Activated CD8-positive, alpha-beta memory T cell treated with anti-CD3 and anti-CD28 coated beads for 1 hour (primary cell): ENCODE data around the gene SLC6A16.
"Not testable (repeated sequence)": the region's sequence is repeated elsewhere in the genome, so short reads cannot be mapped to it uniquely, and the experiment has no call there.

Experiments used
- DNase-seq, 2 donors: peaks; one replicate each; pipeline ENCODE4 v3.0.0-alpha.2; 2020; ENCODE audit warnings: low read depth in 1 of 2; ENCODE audit errors: extremely low read depth in 1 of 2

Gene SLC6A16

DNA sequence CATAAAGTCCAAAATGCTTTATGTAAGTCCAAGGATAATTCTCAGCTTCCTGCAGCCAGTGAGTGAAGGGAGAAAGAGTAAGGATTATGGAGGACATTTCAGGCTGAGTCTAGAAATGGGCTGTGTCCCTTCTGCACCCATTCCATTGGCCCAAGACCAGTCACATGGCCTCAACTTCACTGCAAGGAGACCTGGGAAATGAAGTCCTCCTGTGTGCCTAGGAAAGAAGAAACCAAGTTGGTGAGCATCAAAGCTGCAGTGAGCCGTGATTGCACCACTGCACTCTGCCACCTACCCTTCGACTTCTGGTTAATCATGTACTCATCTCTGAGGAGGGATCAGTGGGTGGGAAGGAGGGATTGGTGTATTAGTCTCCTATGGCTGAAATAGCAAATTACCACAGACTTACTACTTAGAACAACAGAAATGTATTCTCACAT is 6.6 kb upstream of the SLC6A16 start:
- peak in 1 of 2 donors; percentile 25 for DNase-seq

DNA sequence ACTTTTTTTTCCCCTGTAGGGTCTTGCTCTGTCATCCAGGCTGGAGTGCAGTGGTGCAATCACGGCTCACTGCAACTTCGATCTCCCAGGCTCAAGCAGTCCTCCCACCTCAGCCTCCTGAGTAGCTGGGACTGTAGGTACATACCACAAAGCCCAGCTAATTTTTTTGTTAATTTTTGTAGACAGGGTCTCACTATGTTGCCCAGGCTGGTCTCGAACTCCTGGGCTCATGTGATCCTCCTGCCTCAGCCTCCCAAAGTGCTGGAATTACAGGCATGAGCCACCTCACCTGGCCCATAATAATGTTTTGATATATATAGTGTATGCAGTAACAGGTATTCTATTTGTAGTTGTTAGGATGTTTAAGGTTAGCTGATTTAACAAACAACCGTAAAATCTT is 6.2 kb upstream of the SLC6A16 start:
- not testable (repeated sequence) for DNase-seq

DNA sequence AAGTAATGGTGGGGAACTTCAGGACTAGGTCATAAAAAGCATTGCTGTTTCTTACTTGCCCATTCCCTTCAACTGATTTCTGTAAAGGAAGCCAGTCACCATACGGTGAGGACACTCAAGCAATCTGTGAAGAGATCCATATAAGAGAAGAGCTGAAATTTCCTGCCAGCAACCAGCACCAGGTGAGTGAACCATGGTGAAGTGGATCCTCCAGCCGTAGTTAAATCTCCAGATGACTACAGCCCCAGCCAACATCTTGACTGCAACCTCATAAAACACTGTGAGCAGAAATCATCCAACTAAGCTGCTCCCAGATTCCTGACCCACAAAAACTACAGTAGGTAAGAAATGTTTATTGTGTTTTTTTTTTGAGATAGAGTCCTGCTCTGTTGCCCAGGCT is 3.8 kb upstream of the SLC6A16 start:
- no peak for DNase-seq

DNA sequence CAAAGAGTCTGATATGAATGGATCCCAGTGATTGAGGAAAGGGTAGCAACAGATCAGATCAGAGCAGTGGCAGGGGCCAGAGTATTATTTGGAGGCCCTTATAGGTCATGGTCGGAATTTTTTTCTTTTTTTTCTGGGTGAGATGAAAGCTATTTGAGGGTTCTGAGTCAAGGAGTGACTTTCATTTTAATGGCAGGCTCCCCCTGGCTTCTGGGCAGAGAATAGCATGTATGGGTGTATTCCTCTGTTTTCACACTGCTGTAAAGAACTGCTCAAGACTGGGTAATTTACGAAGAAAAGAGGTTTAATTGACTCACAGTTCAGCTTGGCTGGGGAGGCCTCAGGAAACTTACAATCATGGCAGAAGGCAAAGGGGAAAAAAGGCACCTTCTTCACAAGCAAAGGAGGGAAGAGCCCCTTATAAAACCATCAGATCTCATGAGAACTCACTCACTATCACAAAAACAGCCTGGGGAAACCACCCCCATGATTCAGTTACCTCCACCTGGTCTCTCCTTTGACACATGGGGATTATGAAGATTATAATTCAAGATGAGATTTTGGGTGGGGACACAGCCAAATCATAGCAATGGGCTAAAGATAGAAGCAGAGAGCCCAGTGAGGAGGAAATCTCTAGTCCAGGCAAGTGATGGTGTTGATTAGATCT is 3.0 kb upstream of the SLC6A16 start:
- peak in 1 of 2 donors; percentile 32 for DNase-seq

DNA sequence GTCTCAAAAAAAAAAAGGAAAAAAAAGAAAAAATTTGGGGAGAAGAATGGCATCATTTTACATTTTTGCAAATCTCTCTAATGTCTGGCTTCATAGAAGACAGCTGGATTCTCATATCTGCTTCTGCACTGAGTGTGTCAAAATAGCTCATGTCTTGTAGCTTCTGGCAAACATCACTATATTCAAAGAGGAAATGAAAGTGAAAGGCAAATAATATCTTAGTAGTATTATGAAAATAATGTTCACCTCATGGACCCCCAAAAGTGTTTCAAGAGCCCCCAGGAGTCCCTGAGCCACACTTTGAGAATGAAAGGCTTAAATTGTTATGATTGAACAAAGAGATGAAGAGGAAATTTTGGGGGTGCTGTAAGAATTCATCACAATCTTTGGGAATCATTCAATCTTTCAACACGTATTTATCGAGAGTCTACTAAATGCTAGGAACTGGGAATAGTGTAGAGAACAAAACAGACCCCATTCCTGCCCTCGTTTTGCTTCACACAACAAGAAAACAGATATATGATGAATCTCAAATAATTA is 1.2 kb upstream of the SLC6A16 start:
- no peak for DNase-seq

DNA sequence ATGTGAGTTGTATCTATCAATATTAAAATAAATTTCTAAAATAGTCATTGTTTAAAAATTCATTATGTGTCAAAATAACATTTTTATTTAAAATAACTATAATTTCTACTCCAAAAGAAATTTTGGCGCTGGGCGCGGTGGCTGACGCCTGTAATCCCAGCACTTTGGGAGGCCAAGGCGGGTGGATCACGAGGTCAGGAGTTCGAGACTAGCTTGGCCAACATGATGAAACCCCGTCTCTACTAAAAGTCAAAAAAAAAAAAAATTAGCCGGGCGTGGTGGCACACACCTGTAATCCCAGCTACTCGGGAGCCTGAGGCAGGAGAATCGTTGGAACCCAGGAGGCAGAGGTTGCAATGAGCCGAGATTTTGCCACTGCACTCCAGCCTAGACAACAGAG is 765 bp upstream of the SLC6A16 start:
- not testable (repeated sequence) for DNase-seq

DNA sequence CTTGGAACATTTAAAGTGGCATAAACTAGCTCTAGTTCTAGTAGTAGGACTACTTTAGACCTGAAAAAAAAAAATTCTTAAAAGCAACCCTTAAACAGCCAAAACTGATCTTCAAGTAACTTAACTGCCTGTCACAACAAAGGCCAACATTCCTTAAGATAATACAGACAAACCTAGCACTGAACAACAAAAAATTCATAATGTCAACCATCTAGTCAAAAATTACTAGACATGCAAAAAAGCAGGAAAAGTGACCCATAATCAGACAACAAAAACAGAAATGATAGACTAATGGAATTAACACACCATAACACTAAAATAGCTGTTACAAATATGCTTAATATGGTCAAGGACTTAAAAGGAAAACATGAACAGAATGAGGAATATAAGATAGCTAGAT is 6.7 kb downstream of the SLC6A16 start:
- no peak for DNase-seq

DNA sequence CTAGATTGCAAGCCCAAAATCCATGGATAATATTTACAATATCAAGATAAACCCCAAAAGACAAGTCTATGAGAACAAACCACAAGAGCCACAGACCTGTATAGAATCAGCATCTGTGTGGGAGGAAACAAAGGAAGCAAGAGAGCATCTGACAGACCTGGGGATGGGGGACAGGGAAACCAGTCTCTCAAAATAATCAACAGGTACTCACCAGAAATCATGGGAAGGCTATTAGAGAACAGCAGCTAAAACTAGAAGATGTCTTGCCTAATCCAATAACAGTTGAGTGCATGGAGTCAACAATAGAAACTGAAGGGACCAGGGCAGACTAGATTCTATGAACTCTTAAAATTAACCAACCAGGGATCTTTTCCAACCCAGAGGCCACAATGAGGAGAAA is 8.7 kb downstream of the SLC6A16 start:
- no peak for DNase-seq

DNA sequence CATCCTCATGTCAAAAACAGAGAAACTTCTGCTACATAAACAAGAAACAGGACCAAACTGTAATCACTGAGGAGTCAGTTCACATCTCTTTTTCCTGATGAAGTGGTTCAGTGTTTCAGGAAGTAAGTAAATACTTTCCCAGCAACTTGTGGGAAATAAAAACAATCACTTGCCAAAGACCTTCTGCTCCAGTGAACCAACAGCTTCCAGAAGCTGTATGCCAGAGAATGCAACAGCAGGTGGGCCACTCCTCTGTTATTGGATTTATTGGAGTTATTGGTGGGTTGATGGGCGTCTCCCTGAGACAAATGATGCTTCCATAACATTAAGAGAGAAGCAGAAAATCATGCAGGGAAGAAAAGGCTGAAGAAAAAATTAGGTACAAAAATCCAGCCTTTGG is 9.9 kb downstream of the SLC6A16 start:
- no peak for DNase-seq

DNA sequence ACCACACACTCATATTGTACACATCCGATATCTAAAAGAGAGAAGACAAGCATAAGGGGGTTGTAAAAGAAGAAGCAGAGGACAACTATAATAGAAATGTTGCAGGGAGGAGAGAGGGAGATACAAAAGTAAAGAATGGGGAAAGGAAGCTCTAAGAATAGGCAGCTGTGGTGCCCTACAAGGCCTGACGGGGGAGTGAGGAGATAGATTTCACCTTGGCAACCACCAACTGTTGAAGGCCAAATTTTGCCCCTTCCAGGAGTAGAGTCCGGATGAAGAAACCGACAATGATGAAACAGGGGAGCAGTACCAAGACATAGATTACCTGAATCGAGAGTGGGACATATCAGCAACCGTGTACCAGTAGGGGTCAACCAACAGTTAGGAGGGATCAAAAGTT is 15.9 kb downstream of the SLC6A16 start:
- no peak for DNase-seq

DNA sequence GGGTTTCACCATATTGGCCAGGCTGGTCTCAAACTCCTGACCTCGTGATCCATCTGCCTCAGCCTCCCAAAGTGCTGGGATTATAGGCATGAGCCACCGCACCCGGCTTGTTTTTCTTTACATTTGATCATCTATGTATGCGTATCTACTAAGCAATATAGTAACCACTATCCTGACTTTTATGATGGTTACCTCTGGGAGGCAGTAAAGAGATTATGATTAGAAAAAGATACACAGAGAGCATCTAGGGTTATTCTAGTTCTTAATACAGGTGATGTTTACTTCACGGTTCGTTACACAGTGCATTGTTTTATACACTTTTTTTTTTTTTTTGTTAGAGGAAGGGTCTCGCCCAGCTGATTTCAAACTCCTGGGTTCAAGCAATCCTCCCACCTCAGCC is 18.3 kb downstream of the SLC6A16 start:
- not testable (repeated sequence) for DNase-seq

DNA sequence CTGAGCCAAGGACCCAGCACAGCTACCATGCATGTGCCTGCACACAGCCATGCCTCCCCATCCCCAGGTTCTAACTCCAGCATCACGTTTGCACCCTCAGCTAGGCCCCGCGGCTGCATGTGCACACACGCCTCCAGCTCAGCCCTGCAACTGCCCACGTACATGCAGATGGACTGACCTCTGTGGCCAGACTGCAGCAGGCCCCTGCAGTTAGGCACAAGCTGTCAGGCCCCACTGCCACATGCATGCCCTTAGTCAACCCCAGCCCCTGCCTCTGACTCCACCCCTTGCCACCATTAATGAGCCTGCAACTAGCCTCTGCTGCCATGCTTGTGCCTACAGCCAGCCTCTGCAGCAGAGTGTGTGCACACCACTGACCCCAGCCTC is 23.1 kb downstream of the SLC6A16 start:
- DNase-seq: no peak

DNA sequence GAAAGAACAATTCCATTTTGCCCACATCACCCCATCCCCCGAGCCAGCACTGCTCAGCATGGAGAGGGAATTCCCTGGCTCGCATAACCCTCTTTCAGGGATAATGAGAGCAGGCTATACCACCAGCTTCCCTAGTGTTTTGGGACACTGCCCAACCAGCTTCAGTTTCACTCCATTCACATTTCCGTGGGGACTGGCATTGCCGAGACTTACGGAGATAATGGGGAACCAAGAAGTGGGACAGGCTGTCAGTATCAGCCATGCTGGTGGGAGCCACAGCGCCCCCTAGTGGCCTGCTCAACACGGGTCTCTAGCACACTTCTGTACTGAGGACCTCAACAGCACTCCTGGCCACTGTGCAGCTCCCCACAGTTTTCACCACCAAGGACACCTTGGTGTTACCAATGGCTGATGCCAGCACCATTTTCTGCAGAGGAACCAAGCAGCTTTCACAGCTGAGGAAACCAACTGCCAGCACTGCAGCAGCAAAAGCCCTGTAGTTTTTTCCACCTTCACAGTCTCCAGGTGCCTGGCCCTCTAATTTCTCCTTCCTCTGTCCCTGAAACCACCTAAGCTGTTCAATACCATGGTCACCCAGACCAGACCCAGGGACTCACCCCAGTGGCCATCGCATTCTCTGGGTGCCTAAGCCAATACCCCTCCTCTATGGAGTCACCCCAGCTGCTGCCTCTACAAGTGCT is 23.7 kb downstream of the SLC6A16 start:
- DNase-seq: peak; percentile 44 to 73

DNA sequence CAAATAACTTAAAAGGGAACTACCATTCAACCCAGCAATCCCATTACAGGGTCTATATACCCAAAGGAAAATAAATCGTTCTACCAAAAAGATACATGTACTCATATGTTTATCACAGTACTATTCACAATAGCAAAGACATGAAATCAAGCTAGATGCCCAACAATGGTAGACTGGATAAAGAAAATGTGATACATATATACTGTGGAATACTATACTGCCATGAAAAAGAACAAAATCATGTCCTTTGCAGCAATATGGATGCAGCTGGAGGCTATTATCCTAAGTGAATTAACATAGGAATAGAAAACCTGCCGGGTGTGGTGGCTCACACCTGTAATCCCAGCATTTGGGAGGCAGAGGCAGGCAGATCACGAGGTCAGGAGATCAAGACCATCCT is 26.3 kb downstream of the SLC6A16 start:
- DNase-seq: not testable (repeated sequence)

DNA sequence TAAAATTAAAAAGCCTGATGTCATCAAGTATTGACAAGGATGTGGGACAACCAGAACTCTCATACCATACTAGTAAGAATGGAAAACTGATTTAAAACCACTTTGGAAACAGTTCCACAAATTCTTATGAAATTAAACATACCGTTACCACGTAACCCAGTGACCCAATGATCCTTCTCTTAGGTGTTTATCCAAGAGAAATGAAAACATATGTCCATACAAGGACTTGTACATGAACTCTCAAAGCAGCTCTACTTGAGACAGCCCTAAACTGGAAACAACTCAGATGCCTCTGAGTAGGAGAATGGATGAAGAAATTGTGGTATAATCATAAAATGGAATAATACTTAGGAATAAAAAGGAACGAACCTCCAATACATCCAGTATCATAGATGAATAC is 27.6 kb downstream of the SLC6A16 start:
- no peak for DNase-seq

DNA sequence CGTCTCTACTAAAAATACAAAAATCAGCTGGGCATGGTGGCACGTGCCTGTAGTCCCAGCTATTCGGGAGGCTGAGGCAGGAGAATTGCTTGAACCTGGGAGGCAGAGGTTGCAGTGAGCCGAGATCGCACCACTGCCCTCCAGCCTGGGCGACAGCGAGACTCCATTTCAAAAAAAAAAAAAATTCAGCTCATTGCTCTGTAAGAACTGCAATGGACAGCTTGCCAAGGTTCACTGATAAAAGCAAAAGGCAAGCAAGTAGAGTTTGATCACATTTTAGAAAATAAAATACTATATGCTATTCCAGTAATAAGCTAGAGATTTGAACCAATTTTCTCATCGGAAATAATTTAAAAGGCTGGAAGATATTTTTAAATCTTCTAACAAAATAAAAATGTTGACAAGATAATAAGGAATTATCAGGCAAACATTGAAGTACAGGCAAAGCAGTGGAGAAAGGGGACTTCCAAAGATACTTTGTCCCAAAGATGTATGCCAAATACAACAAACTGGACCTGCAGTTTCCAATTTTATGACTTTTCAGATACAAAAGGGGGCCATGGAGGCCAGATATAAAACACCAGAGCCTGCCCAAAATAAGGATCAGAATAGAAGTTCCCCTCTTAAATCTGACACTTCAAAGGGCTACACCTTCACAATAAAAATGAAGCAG is 29.6 kb downstream of the SLC6A16 start:
- DNase-seq: no peak

DNA sequence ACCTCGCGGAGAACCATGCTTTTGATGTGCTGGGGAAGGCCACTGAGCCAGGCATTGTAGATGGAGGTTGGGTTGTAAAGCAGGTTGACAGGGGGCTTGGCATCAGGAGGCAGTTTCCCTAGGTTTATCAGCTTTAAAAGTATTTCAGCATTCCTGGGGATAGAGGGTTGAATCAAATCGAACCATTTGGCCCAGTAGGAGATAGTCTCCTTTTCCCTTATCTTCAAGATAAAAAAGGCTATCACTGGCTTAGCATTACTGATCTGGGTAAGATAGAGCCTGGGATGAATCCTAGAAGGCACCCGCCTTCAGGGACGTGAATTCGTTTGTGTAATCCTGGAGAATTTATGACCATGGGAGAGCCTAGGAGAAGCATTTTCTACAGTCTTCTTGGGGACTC is 30.6 kb downstream of the SLC6A16 start:
- DNase-seq: no peak

DNA sequence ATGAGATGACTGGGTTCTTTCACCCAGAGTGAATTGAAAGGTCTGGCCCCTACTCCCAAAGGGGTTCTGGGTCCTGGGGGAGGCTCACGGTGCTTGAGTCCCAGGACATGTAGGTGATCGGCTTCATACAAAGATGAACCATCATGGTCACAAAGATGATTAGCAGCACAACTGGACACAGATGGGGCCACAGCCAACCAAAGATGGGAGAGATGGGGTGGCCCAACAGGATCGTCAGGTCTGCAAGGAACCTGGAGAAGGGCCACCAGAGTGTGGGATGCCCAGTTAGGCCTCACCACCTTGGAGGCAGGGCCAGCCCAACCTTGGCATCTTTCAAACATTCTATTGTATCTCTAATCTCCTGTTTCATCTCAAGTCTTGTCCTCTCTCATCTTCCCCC is 34.5 kb downstream of the SLC6A16 start:
- no peak for DNase-seq

DNA sequence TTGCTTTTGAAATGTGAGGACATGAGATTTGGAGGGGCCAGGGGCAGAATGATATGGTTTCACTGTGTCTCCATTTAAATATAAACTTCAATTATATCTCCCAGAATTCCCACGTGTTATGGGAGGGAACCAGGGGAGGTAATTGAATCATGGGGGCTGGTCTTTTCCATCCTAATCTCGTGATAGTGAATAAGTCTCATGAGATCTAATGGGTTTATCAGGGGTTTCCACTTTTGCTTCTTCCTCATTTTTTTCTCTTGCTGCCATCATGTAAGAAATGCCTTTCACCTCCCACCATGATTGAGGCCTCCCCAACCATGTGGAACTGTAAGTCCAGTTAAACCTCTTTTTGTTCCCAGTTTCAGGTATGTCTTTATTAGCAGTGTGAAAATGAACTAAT is 35.7 kb downstream of the SLC6A16 start:
- not testable (repeated sequence) for DNase-seq

DNA sequence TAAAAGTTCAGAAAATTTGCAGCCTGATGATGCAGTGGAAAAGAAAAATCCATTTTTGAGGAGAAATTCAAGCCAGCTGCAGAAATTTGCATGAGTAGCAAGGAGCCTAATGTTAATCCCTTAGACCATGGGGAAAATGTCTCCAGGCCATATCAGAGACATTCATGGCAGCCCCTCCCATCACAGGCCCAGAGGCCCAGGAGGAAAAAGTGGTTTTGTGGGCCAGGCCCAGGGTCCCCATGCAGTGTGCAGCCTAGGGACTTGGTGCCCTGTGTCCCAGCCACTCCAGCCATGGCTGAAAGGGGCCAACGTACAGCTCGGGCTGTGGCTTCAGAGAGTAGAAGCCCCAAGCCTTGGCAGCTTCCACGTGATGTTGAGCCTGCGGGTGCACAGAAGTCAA is 36.8 kb downstream of the SLC6A16 start:
- not testable (repeated sequence) for DNase-seq

DNA sequence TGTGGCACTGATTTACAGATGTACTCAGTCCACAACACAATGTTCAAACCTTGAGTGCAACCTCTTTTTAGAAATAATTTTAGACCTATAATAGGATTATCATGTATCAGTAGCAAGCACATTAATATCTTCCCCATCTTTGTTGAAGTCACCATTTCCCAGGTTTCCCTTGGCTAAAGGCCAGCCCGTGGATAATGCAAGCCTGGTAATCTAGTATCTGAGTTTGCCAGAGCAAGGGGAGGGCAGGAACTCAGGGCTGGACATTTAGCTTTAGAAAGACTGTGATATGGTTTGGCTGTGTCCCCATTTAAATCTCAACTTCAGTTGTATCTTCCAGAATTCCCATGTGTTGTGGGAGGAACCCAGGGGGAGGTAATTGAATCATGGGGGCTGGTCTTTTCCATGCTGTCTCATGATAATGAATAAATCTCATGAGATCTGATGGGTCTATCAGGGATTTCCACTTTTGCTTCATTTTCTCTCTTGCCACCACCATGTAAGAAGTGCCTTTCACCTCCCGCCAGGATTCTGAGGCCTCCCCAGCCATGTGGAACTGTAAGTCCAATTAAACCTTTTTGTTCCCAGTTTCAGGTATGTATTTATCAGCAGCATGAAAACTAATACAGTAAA is 37.7 kb downstream of the SLC6A16 start:
- no peak for DNase-seq
